ENCODE data around the gene PHGDH. TPM values are rescaled to one million over a fixed set of nuclear protein-coding genes. Genes with fewer than 3 reads are reported as not detected.

The PHGDH gene
- total and polyA plus RNA-seq, 9 of the 15 experiments (the other 6 are each of a cell fraction or from before 2014, with no cell fraction given) = 6.7 to 84.2 (median 36.2) TPM

- peak; percentile 55 for TF ChIP-seq PKNOX1 (IDR thresholded peaks at IDR 0.05)
- TF ChIP-seq ZFP91 (CRISPR knock-in tag; IDR thresholded peaks at IDR 0.05) = no peak
- TF ChIP-seq FOXM1 (IDR thresholded peaks at IDR 0.05; ENCODE audit: low read depth) = no peak
- TF ChIP-seq FOXM1 (CRISPR knock-in tag; IDR thresholded peaks at IDR 0.05; ENCODE audit: low read depth) = no peak
- TF ChIP-seq ZNF121 (CRISPR knock-in tag; conservative IDR thresholded peaks at IDR 0.05) = peak; percentile 71
- TF ChIP-seq TEAD1 (CRISPR knock-in tag; IDR thresholded peaks at IDR 0.05) = no peak
- Histone ChIP-seq H3K9ac (ENCODE audit: insufficient read depth in 1 of 2, low read depth in 2 of 2, low read length in 2 of 2) (no peak overlapping the region), H3K4me2 (ENCODE audit: insufficient read depth, low read length) (peak overlapping the region; percentile 90; the same call in 1 of the 2 replicates), H3K36me3 (ENCODE audit: control insufficient read depth, insufficient read depth, low read length) (no peaks in the 10 kb centered on the region), H3K9me1 (ENCODE audit: control insufficient read depth, insufficient read depth, low read length) (no peaks in the 10 kb centered on the region), H3K4me3 (no peak overlapping the region; the same call in 1 of the 2 replicates), H3K79me2 (ENCODE audit: control insufficient read depth, insufficient read depth, low read length) (peaks cover 60% of the 10 kb centered on the region), H3K27ac (ENCODE audit: extremely low read depth, low read depth, low read length) (no peak overlapping the region), H3K27me3 (ENCODE audit: control insufficient read depth in 2 of 2, insufficient read depth in 2 of 2, low read length in 2 of 2) (peaks cover 0 to 5% of the 10 kb centered on the region in 2 experiments; a peak in 2 of 5 replicates), H2AFZ (ENCODE audit: low read depth, low read length) (peak overlapping the region; percentile 21; the same call in 1 of the 2 replicates), H4K20me1 (replicated peaks; ENCODE audit: control insufficient read depth, insufficient read depth, low read length) (peaks cover 35% of the 10 kb centered on the region), H3K4me1 (replicated peaks in 1 of 2; ENCODE audit: control insufficient read depth in 2 of 2, insufficient read depth in 2 of 2, low read length in 2 of 2) (peaks cover 17 to 30% of the 10 kb centered on the region in 2 experiments), H3K9me3 (replicated peaks; ENCODE audit: control insufficient read depth, insufficient read depth, low read depth, low read length) (no peaks in the 10 kb centered on the region)
- DNase-seq (ENCODE audit: extremely low read depth in 1 of 4, low spot score in 3 of 4) = no peak
- 58% methylated on average over 8 of the region's 8 CpGs for WGBS (ENCODE audit: insufficient coverage, low coverage, missing lambda C conversion rate)
- CTCF ChIA-PET (ENCODE audit: low intra/inter-chr PET ratio) = no interaction called here
- POLR2A ChIA-PET = interaction anchor here (0.6 to 1.4 kb wide), 4 partner anchors 12 to 153 kb away, joined by 3 to 7 read pairs (median 3); no protein-coding TSS in a partner anchor
- intact Hi-C loops (cut with micrococcal nuclease) = loop anchor here (5.0 kb wide), 1 partner anchor 37 kb away; no protein-coding TSS in a partner anchor
- FAIRE-seq = no peak
- in situ Hi-C loops (cut with MboI) = no loop called here
- BruUV-seq (replicated peaks) = no TSS peak
- ATAC-seq = no peak
These were observed 2.8 kb downstream of the PHGDH start for GRCh38 chr1:119714583-119714982.

Data from K562 (cell line).